IPS-15b (cell line): ENCODE results near the gene CRCP.
"Not testable (repeated sequence)": the region's sequence is repeated elsewhere in the genome, so short reads cannot be mapped to it uniquely, and the experiment has no call there.

ENCODE experiments used
- H3K27me3 ChIP-seq: one replicate; pipeline ENCODE4 v1.6.1; 2013; ENCODE audit warnings: low read length; ENCODE audit not compliant: control insufficient read depth, insufficient read depth
- H3K36me3 ChIP-seq: one replicate; pipeline ENCODE4 v1.6.1; 2013; ENCODE audit warnings: low read length; ENCODE audit not compliant: control insufficient read depth, insufficient read depth
- H3K4me1 ChIP-seq: one replicate; pipeline ENCODE4 v1.6.1; 2013; ENCODE audit warnings: mild to moderate bottlenecking, low read length; ENCODE audit not compliant: control insufficient read depth, insufficient read depth
- H3K4me3 ChIP-seq: one replicate; pipeline ENCODE4 v1.5.1; 2013; ENCODE audit warnings: low read depth, low read length
- H3K9ac ChIP-seq: one replicate; pipeline ENCODE4 v1.6.1; 2013; ENCODE audit warnings: low read depth, mild to moderate bottlenecking, low read length
- H3K9me3 ChIP-seq: one replicate; pipeline ENCODE4 v1.6.1; 2013; ENCODE audit warnings: mild to moderate bottlenecking, low read length; ENCODE audit not compliant: control insufficient read depth, insufficient read depth

Gene CRCP

GRCh38 chr7:66164356-66164755, 49.7 kb downstream of the CRCP start:
- Histone ChIP-seq H3K9me3 (no peaks in the 10 kb centered on the region), H3K36me3 (no peaks in the 10 kb centered on the region), H3K9ac (no peak overlapping the region), H3K4me3 (no peak overlapping the region), H3K27me3 (no peaks in the 10 kb centered on the region), H3K4me1 (no peaks in the 10 kb centered on the region)

GRCh38 chr7:66167773-66168387, 53.2 kb downstream of the CRCP start:
- Histone ChIP-seq H3K36me3 (no peaks in the 10 kb centered on the region), H3K27me3 (no peaks in the 10 kb centered on the region), H3K4me3 (no peak overlapping the region), H3K4me1 (no peaks in the 10 kb centered on the region), H3K9me3 (no peaks in the 10 kb centered on the region), H3K9ac (no peak overlapping the region)

GRCh38 chr7:66169616-66170015, 55.0 kb downstream of the CRCP start:
- Histone ChIP-seq H3K9ac (no peak overlapping the region), H3K36me3 (no peaks in the 10 kb centered on the region), H3K4me1 (no peaks in the 10 kb centered on the region), H3K4me3 (no peak overlapping the region), H3K27me3 (no peaks in the 10 kb centered on the region), H3K9me3 (no peaks in the 10 kb centered on the region)

GRCh38 chr7:66170309-66171231, 55.9 kb downstream of the CRCP start:
- no peaks in the 10 kb centered on the region for H3K9me3 ChIP-seq
- no peaks in the 10 kb centered on the region for H3K36me3 ChIP-seq
- no peak overlapping the region for H3K9ac ChIP-seq
- no peak overlapping the region for H3K4me3 ChIP-seq
- H3K27me3 ChIP-seq, result no peaks in the 10 kb centered on the region
- peaks cover 2% of the 10 kb centered on the region for H3K4me1 ChIP-seq

- H3K4me1 ChIP-seq, H3K27me3 ChIP-seq, H3K36me3 ChIP-seq, H3K9ac ChIP-seq, H3K4me3 ChIP-seq, H3K9me3 ChIP-seq: not testable (repeated sequence)
These were observed 58.1 kb downstream of the CRCP start for GRCh38 chr7:66172536-66173401.

- H3K9me3 ChIP-seq, result no peaks in the 10 kb centered on the region
- H3K27me3 ChIP-seq, result no peaks in the 10 kb centered on the region
- peaks cover 2% of the 10 kb centered on the region for H3K4me1 ChIP-seq
- no peak overlapping the region for H3K4me3 ChIP-seq
- no peaks in the 10 kb centered on the region for H3K36me3 ChIP-seq
- H3K9ac ChIP-seq, result no peak overlapping the region
These were observed 59.2 kb downstream of the CRCP start for GRCh38 chr7:66173856-66174255.

- H3K27me3 ChIP-seq, H3K9ac ChIP-seq, H3K4me1 ChIP-seq, H3K36me3 ChIP-seq, H3K9me3 ChIP-seq, H3K4me3 ChIP-seq: not testable (repeated sequence)
These were observed 60.4 kb downstream of the CRCP start for GRCh38 chr7:66175006-66175405.

- peaks cover 2% of the 10 kb centered on the region for H3K4me1 ChIP-seq
- no peak overlapping the region for H3K9ac ChIP-seq
These were observed 62.3 kb downstream of the CRCP start for GRCh38 chr7:66176914-66177313.

GRCh38 chr7:66178258-66178657, 63.6 kb downstream of the CRCP start:
- Histone ChIP-seq H3K9ac (no peak overlapping the region), H3K36me3 (no peaks in the 10 kb centered on the region), H3K4me1 (peaks cover 2% of the 10 kb centered on the region), H3K9me3 (no peaks in the 10 kb centered on the region), H3K27me3 (no peaks in the 10 kb centered on the region), H3K4me3 (no peak overlapping the region)

More at GRCh38 chr7:66176914-66177313, 62.3 kb downstream of the CRCP start:
- no peaks in the 10 kb centered on the region for H3K9me3 ChIP-seq
- no peaks in the 10 kb centered on the region for H3K36me3 ChIP-seq
- H3K4me3 ChIP-seq, result no peak overlapping the region
- no peaks in the 10 kb centered on the region for H3K27me3 ChIP-seq

- Histone ChIP-seq H3K36me3 (no peaks in the 10 kb centered on the region), H3K27me3 (no peaks in the 10 kb centered on the region), H3K4me1 (no peaks in the 10 kb centered on the region), H3K9me3 (no peaks in the 10 kb centered on the region), H3K4me3 (no peak overlapping the region), H3K9ac (no peak overlapping the region)
These were observed 66.7 kb downstream of the CRCP start for GRCh38 chr7:66181329-66181728.

- H3K4me3 ChIP-seq, result no peak overlapping the region
- no peaks in the 10 kb centered on the region for H3K36me3 ChIP-seq
- H3K4me1 ChIP-seq, result no peaks in the 10 kb centered on the region
- H3K9me3 ChIP-seq, result no peaks in the 10 kb centered on the region
- H3K27me3 ChIP-seq, result no peaks in the 10 kb centered on the region
- no peak overlapping the region for H3K9ac ChIP-seq
These were observed 67.2 kb downstream of the CRCP start for GRCh38 chr7:66181845-66182244.
